8988T (cell line): ENCODE measurements around the gene RABAC1.

Experiments used
- DNase-seq: peaks from one replicate; pipeline ENCODE4 v3.0.0; 2011

RABAC1 gene

DNA sequence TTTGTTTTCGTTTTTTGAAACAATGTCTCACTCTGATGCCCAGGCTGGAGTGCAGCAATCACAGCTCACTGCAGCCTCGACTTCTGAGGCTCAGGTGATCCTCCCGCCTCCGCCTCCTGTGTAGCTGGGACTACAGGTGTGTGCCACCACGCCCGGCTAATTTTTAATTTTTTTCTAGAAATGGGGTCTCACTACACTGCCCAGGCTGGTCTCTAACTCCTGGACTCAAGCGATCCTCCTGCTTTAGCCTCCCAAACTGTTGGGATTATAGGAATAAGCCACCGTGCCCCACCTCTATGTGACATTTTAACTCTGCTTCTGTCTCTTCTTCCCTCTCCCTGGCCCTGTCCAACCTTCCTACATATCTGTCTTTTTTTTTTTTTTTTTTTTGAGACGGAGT is 29.8 kb upstream of the RABAC1 start:
- DNase-seq, result no peak

DNA sequence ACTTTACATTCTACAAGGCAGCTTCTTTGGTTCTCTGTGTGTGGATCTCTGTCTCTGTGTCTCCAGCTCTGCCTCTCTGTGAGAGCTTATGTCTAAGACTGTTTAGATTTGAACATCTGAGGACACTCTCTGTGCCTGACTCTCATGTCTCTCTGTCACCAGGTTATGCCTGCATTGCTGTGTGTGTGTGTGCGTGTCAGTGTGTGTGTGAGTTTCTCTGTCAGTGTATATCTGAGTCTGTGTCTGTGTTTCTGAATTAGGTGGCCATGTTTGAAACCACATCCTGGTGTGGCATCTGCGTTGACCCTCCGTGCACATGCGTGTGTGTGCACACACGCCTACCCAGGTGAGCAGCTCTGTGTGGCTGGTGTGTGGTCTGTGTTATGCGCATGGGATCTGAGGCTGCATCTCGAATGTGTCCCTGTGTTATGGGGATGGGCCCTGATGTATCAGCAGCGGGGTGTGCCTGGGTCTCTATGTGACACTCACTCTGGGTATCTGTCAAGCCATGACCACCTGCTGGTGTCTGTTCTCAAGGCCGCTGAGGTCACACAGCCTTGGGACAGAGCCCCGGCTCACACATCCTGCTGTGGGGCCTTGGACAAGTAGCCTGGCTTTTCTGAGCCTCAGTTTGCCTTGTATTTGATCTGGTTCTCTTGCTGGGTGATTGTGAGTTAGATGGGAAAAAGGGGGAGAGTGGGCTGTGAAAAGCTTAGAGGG is 28.2 kb upstream of the RABAC1 start:
- DNase-seq, result peak; percentile 1

DNA sequence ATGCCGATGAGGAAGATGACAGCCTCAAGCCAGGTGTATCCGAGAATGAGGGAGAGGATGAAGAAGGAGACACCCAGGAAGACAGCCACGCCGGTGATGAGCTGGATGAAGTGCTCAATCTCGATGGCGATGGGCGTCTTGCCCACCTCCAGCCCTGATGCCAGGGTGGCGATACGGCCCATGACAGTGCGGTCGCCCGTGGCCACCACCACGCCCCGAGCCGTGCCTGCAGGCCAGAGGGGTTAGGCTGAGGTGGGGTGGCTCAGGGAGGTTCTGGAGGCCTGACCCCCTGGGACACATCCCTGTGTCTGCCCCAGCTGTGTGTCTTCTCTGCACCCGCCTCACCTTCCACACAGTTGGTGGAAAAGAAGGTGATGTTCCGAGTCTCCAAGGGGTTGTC is 25.8 kb upstream of the RABAC1 start:
- DNase-seq, result no peak

DNA sequence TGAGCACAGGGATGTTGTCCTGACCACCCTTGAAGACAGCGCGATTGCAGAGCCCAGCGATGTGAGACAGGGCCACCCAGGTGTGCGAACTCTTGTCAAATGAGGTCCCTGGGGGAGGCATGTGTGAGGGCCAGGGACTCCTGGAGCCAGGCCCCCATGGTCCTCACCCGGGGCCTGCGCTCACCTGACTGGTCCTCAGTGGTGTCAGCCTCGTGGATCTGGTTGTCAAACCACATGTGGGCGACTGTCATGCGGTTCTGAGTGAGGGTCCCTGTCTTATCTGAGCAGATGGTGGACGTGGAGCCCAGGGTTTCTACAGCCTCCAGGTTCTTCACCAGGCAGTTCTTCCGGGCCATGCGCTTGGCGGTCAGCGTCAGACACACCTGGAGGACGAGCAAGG is 22.6 kb upstream of the RABAC1 start:
- no peak for DNase-seq

DNA sequence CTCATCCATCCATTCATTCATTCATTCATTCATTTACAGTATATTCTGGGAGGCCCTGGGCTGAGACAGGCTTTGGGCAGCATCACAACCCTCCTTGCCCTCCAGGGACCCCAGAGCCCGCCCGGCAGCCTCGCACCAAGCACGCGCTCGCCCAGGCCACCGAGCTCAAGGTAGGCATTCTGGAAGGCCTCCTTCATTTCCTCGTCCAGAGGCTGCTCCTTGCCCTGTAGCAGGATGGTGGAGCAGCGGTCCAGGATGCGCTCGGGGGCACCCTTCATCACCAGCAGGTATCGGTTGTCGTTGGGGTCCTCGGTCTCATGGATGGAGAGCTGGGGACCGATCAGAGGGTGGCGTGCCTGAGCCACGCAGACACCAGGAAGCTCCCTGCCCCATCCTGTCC is 19.3 kb upstream of the RABAC1 start:
- DNase-seq, result no peak

DNA sequence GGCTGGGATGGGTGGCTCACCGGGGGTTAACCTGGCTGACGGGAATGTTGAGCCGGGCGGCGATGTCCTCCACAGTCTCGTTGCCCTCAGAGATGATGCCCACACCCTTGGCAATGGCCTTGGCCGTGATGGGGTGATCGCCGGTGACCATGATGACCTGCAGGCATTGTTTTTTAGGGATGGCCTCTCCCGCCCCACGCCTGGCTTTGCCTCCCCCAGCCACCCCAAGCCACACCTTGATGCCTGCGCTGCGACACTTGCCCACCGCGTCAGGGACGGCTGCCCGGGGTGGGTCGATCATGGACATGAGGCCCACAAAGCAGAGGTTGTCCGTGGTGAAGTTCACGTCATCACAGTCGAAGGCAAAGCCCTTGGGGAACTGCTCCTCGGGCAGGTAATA is 18.8 kb upstream of the RABAC1 start:
- no peak for DNase-seq

DNA sequence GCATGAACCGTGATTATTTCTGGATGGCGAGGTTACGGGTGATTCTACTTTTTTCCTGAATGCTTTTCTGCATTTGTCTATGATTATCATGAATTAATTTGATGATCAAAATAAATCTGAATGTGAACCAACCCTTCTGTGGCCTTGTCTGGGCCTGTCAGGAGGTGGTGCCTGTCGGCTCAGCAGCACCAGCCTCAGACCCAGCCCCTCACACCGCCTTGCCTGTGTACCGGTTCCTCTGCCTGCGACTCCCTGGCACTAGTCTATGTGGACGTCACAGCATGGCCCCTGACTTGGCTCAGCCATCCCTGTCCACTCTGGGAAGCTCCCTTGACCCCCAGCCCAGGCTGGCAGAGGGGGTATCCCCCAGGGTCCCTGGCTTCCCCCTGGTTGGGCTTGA is 15.5 kb upstream of the RABAC1 start:
- no peak for DNase-seq

DNA sequence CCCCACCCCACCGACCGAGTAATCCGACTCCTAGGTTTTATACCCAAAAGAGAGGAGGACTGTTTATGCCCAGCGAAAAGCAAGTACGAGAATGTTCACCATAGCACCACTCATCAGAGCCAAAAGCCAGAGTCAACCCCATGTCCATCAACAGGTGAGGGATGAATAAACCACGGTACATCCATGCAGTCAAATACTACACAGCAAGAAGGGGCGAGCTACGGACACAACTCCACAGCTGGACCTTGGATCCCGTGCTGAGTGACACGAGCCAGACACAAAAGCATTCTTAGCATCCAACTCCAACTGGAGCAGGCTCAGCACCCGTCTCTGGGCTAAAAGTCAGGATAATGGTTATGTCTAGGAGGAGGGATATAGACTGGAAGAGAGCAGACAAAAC is 12.2 kb upstream of the RABAC1 start:
- DNase-seq, result no peak

DNA sequence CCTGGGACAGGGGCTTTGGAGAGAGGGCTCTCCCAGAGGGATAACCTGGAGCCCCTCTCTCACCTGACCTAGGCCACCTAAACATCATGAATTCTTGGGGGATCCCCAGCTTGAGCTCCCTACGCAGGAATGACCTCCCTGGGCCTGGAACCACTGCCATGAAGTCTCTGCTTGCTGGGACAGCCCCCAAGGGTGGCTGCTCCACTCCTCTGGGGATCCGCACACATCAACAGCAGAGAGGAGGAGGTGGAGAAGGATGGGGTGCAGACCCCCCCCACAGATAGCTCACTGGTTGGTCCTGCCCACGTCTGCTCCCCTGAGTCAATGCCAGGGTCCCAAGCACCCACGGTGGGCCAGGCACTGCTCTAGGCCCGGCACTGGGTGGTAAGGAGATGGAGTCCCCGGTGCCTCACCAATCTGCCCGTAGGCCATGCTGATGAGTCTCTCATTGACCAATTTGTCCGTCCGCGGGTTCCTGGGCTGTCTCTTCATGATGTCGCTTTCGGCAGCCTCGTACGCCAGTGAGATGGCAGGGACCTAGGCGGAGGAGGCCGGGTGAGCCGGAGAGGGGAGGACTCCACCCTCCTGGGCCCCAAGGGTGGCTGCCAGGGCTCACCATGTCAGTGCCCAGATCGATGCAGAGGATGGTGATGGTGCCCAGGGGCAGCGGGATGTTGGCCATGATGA is 10.8 kb upstream of the RABAC1 start:
- DNase-seq, result no peak

DNA sequence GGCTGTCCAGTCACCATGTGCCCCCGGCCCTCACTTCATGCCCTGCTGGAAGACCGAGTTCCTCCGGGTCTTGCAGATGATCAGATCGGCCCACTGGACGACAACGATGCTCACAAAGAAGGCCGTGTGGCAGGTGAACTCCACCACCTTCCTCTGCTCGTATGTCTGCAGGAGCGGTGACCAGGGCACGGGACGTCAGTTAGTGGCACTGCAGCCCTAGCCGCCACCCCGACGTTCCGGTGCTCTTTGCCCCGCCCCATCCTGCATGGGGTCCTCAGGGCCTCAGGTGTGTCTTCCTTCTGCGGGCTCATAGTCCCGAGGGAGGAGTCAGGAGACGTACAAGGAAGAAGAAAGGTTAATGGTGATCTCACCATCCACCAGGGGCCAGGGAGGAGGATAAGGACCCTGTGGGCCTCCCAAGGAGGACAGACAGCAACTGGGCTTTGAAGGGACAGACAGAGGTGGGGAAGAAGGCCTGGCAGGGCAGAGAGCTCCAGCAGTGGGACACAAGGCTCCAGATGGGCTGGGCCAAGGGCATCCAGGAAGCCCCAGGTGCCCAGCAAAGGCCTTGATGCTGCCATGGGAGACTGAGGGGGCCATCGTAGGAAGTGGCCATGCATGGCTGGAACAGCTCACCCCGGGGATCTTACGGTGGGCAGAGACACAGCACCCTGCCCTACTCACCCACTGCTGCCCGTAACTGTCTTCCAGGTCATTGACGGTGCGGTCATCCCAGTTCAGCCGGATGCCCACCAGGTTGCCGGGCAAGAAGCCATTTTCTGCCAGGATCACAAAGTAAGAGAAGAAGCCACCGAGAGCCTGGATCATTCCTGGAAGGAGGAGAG is 9.9 kb upstream of the RABAC1 start:
- DNase-seq, result no peak

DNA sequence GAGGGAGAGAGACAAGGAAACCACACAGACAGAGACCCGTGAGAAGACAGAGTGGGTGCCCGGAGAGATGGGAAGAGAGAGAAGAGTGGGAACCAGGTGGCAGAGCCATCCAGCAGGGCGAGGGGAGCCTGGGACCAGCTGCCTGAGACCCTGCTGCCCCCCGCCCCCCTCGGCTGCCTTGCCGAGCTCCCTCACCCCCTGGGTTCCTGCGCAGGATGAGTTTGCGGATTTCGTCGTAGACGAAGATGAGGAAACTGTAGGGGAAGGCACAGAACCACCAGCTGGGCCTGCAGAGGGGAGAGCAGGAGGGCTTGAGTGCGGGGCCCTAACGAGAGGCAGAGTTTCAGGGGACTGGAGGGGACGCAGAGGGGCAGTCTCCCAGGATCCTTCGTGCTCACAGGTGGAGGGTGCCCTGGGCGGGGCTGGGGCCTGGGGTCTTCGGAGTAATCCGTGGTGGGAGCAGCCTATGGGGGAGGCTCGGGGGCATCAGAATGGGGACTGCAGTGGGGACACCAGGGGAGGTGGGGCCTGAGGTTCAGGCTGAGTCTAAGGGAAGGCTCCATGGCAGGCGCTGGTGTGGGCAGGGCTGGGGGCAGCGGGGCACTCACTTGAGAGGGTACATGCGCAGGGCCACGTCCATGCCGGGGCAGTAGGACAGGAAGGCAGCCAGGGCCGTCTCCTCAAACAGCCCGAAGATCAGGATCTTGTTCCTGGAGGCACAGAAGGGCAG is 8.1 kb upstream of the RABAC1 start:
- no peak for DNase-seq

DNA sequence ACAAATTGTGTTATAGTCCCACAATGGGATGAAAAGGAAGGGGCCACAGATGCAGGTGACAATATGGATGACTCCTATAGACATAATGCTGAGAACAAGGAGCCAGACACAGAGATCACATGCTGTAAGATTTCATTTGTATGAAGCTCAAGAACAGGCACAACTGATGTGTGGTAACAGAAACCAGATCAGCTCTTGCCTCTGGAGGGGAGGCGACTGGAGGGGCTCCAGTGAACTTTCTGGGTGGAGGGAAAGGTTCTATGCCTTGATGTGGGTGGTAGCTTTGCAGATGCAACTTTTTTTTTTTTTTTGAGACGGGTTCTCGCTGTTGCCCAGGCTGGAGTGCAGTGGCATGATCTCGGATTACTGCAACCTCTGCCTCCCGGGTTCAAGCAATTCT is 6.0 kb upstream of the RABAC1 start:
- DNase-seq, result no peak

DNA sequence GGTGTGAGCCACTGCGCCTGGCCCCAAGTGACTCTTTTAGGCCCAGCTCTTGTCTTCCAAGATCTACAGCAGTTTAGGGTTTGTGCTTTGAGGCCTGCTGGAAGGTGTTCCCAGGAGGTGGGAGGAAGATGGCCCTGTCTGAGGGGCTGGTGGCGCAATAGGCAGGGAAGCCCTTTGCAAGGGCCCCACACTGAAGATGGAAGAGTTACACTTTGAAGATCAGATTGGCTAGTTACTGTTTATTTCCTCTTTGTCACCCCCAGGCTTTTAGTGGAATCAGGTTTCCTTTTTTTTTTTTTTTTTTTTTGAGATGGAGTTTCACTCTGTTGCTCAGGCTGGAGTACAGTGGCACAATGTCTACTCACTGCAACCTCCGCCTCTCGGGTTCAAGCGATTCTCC is 1.9 kb upstream of the RABAC1 start:
- DNase-seq, result no peak

DNA sequence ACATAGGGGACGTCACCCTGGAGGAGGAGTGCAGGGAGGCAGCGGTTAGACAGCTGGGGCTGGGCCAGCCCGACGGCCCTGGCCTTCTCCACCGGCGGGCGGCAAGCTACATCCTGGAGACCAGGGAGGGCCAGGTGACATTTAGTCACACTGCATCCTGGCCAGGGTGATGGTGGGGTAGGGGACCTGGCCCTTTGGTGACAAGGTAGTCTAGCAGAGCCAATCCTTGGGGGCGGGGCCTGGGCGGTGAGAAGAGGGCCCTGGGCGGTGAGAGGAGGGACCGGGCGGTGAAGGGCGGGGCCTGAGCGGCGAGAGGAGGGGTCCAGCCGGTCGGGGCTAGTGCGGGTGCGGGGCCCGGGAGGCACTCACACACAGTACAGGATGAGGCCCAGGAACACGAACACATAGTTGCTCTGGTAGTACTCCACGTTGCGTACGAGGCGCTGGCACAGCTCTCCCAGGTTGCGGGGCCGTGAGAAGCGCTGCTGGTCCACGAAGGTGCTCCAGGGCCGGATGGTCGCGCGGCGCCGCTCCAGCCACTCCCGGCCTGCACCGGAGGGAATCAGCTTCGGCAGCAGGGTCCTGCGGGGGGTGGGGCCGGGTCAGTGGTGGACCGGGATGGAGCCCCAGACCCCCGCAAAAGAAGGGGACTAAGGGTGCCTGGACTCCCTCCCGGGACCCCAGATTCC is 610 bp downstream of the RABAC1 start:
- peak; percentile 58 for DNase-seq

DNA sequence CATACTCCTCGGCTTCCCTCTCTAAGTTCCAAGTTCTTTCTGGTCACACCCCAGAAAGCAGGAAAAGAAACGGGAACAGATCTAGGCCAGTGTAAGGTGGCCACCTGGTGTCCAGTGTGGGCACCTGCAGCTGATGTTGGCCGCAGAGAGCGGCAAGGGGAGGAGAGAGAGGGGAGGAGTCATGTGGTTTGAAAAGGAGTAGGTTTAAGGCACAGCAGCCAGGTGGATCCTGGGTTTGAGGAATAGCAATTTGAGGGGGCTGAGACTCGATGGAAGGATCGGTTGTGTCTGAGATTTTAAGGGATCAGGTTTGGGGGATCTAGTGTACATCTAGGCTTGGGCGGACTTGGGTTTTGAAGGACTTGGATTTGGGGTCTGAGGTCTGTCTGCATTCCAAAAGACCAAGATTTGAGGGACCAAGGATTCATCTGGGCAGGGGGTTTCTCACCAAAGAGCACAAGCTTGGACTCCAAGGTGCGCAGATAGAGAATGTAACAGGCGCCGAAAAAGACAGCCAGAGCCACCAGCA is 1.2 kb downstream of the RABAC1 start:
- peak; percentile 75 for DNase-seq

DNA sequence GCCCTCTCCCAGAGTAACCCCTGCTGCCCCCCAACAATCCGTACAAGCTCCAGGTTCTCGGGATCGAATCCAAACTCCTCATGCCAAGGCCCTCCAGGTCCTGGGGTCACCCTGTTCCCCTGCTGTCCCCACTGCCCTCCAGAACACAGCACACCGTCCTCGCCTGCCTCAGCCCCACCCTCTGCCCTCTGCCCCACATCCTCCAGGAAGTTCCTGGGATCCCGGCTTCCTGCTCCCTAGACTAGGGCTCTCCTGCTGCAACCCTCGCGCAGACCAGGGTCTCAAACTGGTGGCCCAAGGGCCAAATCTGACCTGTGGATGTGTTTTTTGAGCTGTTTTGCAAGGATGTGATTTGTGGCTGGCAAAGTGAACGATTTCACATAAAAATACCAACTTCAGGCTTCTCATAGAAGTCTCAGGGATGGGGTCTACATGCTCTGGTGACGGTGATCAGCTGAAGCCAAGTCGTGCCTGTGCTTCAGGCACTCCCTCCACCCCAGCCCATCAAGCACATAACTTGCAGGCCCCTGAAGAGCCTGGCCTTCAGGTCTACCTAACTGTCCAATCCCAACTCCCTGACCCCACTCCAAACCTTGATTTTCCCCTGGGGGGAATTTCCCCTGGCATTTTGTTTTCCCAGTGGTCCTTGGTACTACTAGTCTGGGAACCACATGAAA is 1.8 kb downstream of the RABAC1 start:
- DNase-seq, result no peak

DNA sequence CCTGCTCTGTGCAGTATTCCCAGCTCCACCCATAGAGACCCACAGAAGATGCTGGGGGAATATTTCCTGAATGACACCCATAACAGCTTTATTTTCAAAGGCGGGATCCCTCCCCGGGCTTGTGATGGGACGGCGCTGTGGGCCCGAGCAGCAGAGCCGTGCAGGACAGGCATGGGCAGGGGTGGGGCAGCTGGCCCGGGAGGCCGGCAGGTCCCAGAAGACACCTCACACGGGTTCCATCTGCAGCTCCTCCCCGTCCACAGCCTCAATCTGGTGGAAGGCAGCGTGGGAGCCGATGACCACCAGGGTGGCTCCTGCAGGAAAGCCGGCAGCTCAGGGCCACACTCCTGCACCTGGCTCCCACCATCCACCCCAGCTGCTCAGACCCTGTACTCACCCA is 2.5 kb downstream of the RABAC1 start:
- DNase-seq, result no peak

DNA sequence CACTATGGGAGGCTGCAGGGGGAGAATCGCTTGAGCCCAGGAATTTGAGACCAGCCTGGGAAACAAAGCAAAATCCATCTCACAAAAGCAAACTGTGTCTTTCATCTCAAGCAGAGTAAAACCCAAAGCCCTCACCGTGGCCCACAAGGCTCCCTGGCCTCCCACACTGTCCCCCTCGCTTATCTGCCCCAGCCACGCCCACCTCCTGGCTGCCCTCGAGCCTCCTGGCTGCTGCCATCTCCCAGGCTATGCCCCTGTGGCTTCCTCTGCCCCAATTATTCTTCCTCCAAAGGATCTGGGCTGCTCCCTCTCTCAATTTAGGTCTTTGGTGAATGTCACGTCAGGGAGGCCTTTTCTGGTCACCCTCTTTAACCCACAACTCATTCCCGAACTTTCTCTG is 3.6 kb downstream of the RABAC1 start:
- DNase-seq, result no peak

DNA sequence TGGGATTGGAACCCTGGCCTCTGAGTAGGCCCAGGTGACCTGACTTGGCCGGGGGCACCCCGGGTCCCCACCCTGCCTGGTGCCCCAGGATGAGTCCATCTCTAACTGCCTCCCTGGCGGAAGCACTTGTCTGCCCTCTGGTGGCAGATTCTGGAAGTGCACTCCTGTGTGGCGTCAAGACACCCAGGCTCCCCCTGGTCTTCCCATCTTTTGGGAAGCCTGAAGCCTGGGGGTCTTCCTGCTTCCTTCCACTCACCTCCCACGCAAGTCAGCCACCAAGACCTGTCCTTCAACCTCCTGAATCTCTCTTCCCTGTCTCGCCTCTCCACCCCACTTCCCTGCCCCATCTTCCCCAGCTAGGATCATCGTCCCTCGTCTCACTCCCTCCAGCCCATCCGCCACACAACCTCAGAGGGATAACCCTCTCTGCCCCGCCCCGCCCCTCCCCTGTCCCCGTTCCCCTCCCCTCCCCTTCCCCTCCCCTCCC is 7.4 kb downstream of the RABAC1 start:
- peak; percentile 79 for DNase-seq

DNA sequence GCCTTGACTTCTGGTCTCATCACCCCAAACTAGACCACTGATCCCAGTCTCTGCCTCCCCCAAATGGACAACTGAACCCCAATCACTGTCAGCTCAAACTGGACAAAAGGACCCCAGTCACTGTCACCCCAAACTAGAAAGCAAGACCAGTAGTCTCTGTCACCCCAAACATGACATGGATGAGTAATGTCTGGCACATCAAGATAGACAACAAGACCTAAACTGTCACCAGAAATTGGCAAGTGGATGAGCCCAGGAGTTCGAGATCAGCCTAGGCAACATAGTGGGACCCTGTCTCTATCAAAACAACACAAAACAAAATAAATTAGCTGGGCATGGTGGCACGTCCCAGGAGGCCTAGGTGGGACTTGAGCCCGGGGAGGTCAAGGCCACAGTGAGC is 12.0 kb downstream of the RABAC1 start:
- DNase-seq, result no peak

DNA sequence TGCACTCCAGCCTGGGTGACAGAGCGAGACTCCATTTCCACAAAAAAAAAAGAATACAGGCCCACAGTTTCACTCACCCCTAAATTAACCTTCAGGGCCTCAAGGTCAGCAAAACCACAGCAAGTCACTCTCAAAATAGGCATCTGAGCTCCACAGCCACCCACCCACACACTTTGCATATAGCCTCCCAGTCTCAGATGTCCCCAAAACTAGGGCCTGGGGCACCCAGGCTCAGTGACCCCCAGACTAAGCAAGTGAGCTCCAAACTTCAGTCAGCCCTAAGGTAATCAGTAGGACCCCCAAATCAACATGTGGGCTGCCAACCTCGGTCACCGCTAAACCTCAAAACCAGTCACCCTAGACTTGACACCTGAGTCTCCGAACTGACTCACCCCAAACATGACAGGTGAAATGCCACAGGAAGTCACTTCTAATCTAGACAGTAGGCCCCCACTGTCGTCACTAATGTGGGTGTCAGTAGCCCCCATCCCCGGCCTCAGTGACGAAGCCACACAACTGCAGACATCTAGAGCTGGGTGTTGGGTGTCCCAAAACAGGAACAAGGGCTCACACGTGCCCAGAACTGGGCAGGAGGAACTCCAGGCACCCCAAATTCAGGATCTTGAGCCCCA is 13.9 kb downstream of the RABAC1 start:
- no peak for DNase-seq
